A673 (cell line): ENCODE data around the gene SYPL2.

Source experiments
- CTCF ChIP-seq: fragments of 300-800, 200-600 bp; sonication (generic); conservative IDR thresholded peaks from 2 replicates; pipeline ENCODE4 v1.5.1; 2017; ENCODE audit warnings: low read depth, mild to moderate bottlenecking, antibody characterized with exemption, low read length, moderate library complexity, mixed read lengths
- EZH2 ChIP-seq: fragments of 200-600 bp; sonication (generic); IDR thresholded peaks from 2 replicates; pipeline ENCODE4 v1.6.1; 2017; ENCODE audit warnings: borderline replicate concordance, low read depth, mild to moderate bottlenecking, mixed read lengths, antibody characterized with exemption, low read length; ENCODE audit not compliant: poor library complexity, severe bottlenecking

DNA sequence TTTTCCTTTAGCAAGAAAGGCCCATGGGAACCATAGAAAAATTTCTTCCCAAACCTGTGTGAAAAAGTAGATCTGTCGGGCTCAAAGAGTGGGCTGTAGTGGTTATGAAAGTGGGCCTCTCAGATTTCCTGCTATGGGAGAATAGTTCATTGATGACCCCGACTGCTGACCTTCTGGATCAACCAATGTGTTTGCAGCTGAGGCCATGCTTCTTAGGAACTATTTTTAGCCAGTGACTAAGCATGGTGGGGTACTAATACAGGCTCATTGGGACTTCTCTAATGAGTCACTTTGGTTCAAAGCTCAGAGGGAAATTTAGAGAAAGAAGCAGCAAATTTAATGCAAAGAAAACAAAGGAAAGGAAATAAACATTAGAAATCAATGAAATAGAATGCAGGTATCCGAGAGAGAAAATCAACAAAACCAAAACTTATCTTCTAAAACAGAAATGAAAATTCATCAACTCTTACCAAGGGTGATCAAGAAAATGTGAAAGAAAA lies 27.5 kb upstream of the SYPL2 start:
- TF ChIP-seq CTCF (no peak), EZH2 (no peak)
